Prostate gland (tissue), 2 donors: ENCODE data around the gene NOVA1.

Experiments
- CTCF ChIP-seq, 4 experiments: fragments of 200-600 bp in 2 of 4; fragments of 450-650 bp in 2 of 4; sonication (generic) in 2 of 4; IDR thresholded peaks; 1 replicate in 3 of 4; 2 replicates in 1 of 4; pipeline ENCODE4 v1.5.1; 2016 to 2019; ENCODE audit warnings: antibody characterized with exemption in 4 of 4, mild to moderate bottlenecking in 2 of 4, moderate library complexity in 2 of 4
- POLR2AphosphoS5 ChIP-seq: sonication (generic); formaldehyde crosslinking; IDR thresholded peaks from one replicate; pipeline ENCODE4 v1.6.1; 2017; ENCODE audit warnings: antibody characterized with exemption

GRCh38 chr14:26611259-26611658 is 13.4 kb upstream of the NOVA1 start:
- no peak for TF ChIP-seq POLR2AphosphoS5
- no peak for TF ChIP-seq CTCF (IDR thresholded peaks at IDR 0.05)
